H1 (cell line): ENCODE results near the gene TUNAR. TPM values are rescaled to one million over a fixed set of nuclear protein-coding genes. Genes with fewer than 3 reads are reported as not detected.
"Not testable (repeated sequence)": the region's sequence is repeated elsewhere in the genome, so short reads cannot be mapped to it uniquely, and the experiment has no call there.

Experiments
- CTCF ChIA-PET: fragments of 300-600 bp; sonication (Branson Sonifier 250); formaldehyde crosslinking; loops from one replicate; lab custom pipeline; 2021; ENCODE audit not compliant: partially characterized antibody; lab: Charles Lee
- POLR2A ChIA-PET: fragments of 300-600 bp; sonication (Branson Sonifier 250); formaldehyde crosslinking; loops from one replicate; lab custom pipeline; 2021; ENCODE audit warnings: inconsistent platforms; ENCODE audit not compliant: partially characterized antibody; lab: Charles Lee
- DNase-seq, 2 experiments: peaks; one replicate each; pipeline versions ENCODE4 v3.0.0 to v3.0.0-alpha.2; 2010 to 2022; ENCODE audit warnings: low spot score in 2 of 2, low read depth in 1 of 2, mixed read lengths in 1 of 2
- FAIRE-seq: peaks from 2 replicates; lab custom pipeline; 2011; peaks lifted over from hg19 to GRCh38; lab: Jason Lieb, UNC
- H2AFZ ChIP-seq: 2 replicates; pipeline ENCODE4 v1.8.1; 2012; ENCODE audit warnings: low read length, inconsistent platforms
- H2AK5ac ChIP-seq: 2 replicates; pipeline ENCODE4 v1.6.1; 2013; ENCODE audit warnings: low read depth, low read length
- H2BK120ac ChIP-seq: replicated peaks from 2 replicates; pipeline ENCODE3; 2013; ENCODE audit warnings: low read depth, low read length, inconsistent platforms
- H2BK12ac ChIP-seq: 2 replicates; pipeline ENCODE4 v1.6.1; 2013; ENCODE audit warnings: low read depth, low read length
- H2BK15ac ChIP-seq: 2 replicates; pipeline ENCODE4 v1.6.1; 2013; ENCODE audit warnings: low read length
- H2BK20ac ChIP-seq: 2 replicates; pipeline ENCODE4 v1.6.1; 2013; ENCODE audit warnings: low read length
- H2BK5ac ChIP-seq: 2 replicates; pipeline ENCODE4 v1.6.1; 2013; ENCODE audit warnings: low read depth, low read length
- H3K14ac ChIP-seq: 2 replicates; pipeline ENCODE4 v1.6.1; 2013; ENCODE audit warnings: inconsistent platforms; ENCODE audit not compliant: insufficient read length
- H3K18ac ChIP-seq: 2 replicates; pipeline ENCODE4 v1.6.1; 2013; ENCODE audit warnings: low read length; ENCODE audit errors: extremely low read depth
- H3K23ac ChIP-seq: 2 replicates; pipeline ENCODE4 v1.6.1; 2013; ENCODE audit warnings: inconsistent platforms; ENCODE audit not compliant: insufficient read length
- H3K23me2 ChIP-seq: 2 replicates; pipeline ENCODE4 v1.6.1; 2013; ENCODE audit warnings: low read depth, low read length
- H3K27ac ChIP-seq: 2 replicates; pipeline ENCODE4 v1.6.1; 2011; ENCODE audit warnings: low read depth, low read length, inconsistent platforms
- H3K27me3 ChIP-seq, 4 experiments: replicated peaks in 1 of 4; 1 replicate in 1 of 4; 2 replicates in 3 of 4; pipeline versions ENCODE4 v1.6.1 to v1.8.1; 2011 to 2013; ENCODE audit warnings: low read length in 3 of 4, mild to moderate bottlenecking in 3 of 4, inconsistent platforms in 2 of 4, mixed read lengths in 2 of 4, moderate library complexity in 1 of 4; ENCODE audit not compliant: control insufficient read depth in 3 of 4, insufficient read depth in 3 of 4; ENCODE audit errors: extremely low read depth in 1 of 4
- H3K36me3 ChIP-seq, 4 experiments: 2 replicates each; pipeline versions ENCODE4 v1.6.1 to v1.8.1; 2011 to 2013; ENCODE audit warnings: mild to moderate bottlenecking in 4 of 4, low read length in 3 of 4, moderate library complexity in 2 of 4, control low read depth in 1 of 4, inconsistent platforms in 1 of 4; ENCODE audit not compliant: insufficient read depth in 4 of 4, control insufficient read depth in 2 of 4
- H3K4ac ChIP-seq: replicated peaks from 2 replicates; pipeline ENCODE3; 2013; ENCODE audit warnings: low read length, low read depth, mixed read lengths, inconsistent platforms; ENCODE audit not compliant: insufficient read length
- H3K4me1 ChIP-seq, 4 experiments: replicated peaks in 1 of 4; 1 replicate in 1 of 4; 2 replicates in 3 of 4; pipeline versions ENCODE4 v1.6.1 to v1.8.1; 2011 to 2013; ENCODE audit warnings: low read length in 3 of 4, inconsistent platforms in 2 of 4, mixed read lengths in 1 of 4; ENCODE audit not compliant: insufficient read depth in 4 of 4, control insufficient read depth in 3 of 4
- H3K4me2 ChIP-seq, 2 experiments: 2 replicates each; pipeline versions ENCODE4 v1.6.1 to v1.8.1; 2011 to 2013; ENCODE audit warnings: low read depth in 2 of 2, low read length in 2 of 2, control low read depth in 1 of 2, inconsistent platforms in 1 of 2, mild to moderate bottlenecking in 1 of 2; ENCODE audit not compliant: insufficient read depth in 1 of 2
- H3K4me3 ChIP-seq, 4 experiments: fragments of 200-600, 300-600 bp in 1 of 4; sonication (generic), shearing (Covaris generic), sonication (Bioruptor Twin) in 1 of 4; 2 replicates each; pipeline versions ENCODE4 v1.5.1 to v1.8.1; 2011 to 2016; ENCODE audit warnings: low read length in 4 of 4, low read depth in 3 of 4, control low read depth in 2 of 4, inconsistent platforms in 2 of 4, mild to moderate bottlenecking in 2 of 4, mixed read lengths in 1 of 4, moderate library complexity in 1 of 4; ENCODE audit not compliant: insufficient read depth in 2 of 4; ENCODE audit errors: extremely low read depth in 1 of 4
- H3K56ac ChIP-seq: replicated peaks from 2 replicates; pipeline ENCODE3; 2013; ENCODE audit warnings: low read depth, mild to moderate bottlenecking, mixed read lengths, low read length, inconsistent platforms; ENCODE audit not compliant: insufficient read length
- H3K79me1 ChIP-seq: 2 replicates; pipeline ENCODE4 v1.6.1; 2013; ENCODE audit warnings: low read depth, low read length, control low read depth
- H3K79me2 ChIP-seq, 2 experiments: 2 replicates each; pipeline versions ENCODE4 v1.6.1 to v1.8.1; 2012 to 2013; ENCODE audit warnings: low read length in 2 of 2, mild to moderate bottlenecking in 2 of 2, inconsistent platforms in 1 of 2; ENCODE audit not compliant: insufficient read depth in 2 of 2, control insufficient read depth in 1 of 2
- H3K9ac ChIP-seq, 4 experiments: replicated peaks in 1 of 4; 1 replicate in 1 of 4; 2 replicates in 3 of 4; pipeline versions ENCODE4 v1.6.1 to v1.8.1; 2011 to 2013; ENCODE audit warnings: low read depth in 3 of 4, low read length in 3 of 4, control low read depth in 2 of 4, mild to moderate bottlenecking in 2 of 4, moderate library complexity in 2 of 4, inconsistent platforms in 1 of 4; ENCODE audit errors: extremely low read depth in 1 of 4
- H3K9me3 ChIP-seq, 2 experiments: 2 replicates each; pipeline versions ENCODE4 v1.6.1 to v1.8.1; 2012 to 2013; ENCODE audit warnings: mild to moderate bottlenecking in 2 of 2, moderate library complexity in 2 of 2, control low read depth in 1 of 2, inconsistent platforms in 1 of 2, low read depth in 1 of 2, low read length in 1 of 2, mixed read lengths in 1 of 2; ENCODE audit not compliant: insufficient read depth in 2 of 2
- H4K20me1 ChIP-seq, 2 experiments: replicated peaks in 1 of 2; 2 replicates each; pipeline versions ENCODE3 to v1.8.1; 2011 to 2013; ENCODE audit warnings: inconsistent platforms in 2 of 2, low read length in 2 of 2, mild to moderate bottlenecking in 1 of 2; ENCODE audit not compliant: insufficient read depth in 2 of 2, control insufficient read depth in 1 of 2
- H4K5ac ChIP-seq: 2 replicates; pipeline ENCODE4 v1.6.1; 2013; ENCODE audit warnings: low read length, low read depth, mixed read lengths, inconsistent platforms; ENCODE audit not compliant: insufficient read length
- H4K8ac ChIP-seq: 2 replicates; pipeline ENCODE4 v1.8.0; 2013; ENCODE audit warnings: mild to moderate bottlenecking, moderate library complexity, low read length, inconsistent platforms; ENCODE audit not compliant: insufficient read depth; ENCODE audit errors: extremely low read depth
- H4K91ac ChIP-seq: replicated peaks from 2 replicates; pipeline ENCODE3; 2013; ENCODE audit warnings: low read length, mixed read lengths, inconsistent platforms; ENCODE audit not compliant: insufficient read length
- CEBPB ChIP-seq: IDR thresholded peaks from 2 replicates; pipeline ENCODE4 v1.6.1; 2012; ENCODE audit warnings: low read depth, low read length
- WGBS, 2 experiments: shearing (Covaris generic) in 1 of 2; methylation state at CpG; one replicate each; pipeline versions ENCODE4 v1.1.6 to v1.1.7; 2013 to 2015; ENCODE audit warnings: low lambda C conversion rate in 2 of 2, mixed read lengths in 2 of 2, inconsistent platforms in 1 of 2, low coverage in 1 of 2, missing lambda C conversion rate in 1 of 2; ENCODE audit not compliant: insufficient replicate concordance in 2 of 2, insufficient coverage in 1 of 2, insufficient read length in 1 of 2; ENCODE audit errors: extremely low coverage in 1 of 2, missing lambda C conversion rate in 1 of 2; 5-methylcytosine and 5-hydroxymethylcytosine counted together
- polyA plus RNA-seq, 7 experiments: library from polyadenylated mRNA; depleted of rRNA in 3 of 7; stranded (reverse) in 5 of 7; unstranded in 2 of 7; fragments of >200 nt in 5 of 7; fragments of 200-250 nt in 2 of 7; gene quantifications; 1 replicate in 5 of 7; 2 replicates in 1 of 7; 4 replicates in 1 of 7; pipeline versions ENCODE4 v1.2.1 to v1.2.3, GENCODE V29; 2011 to 2013; ENCODE audit warnings: missing spikeins in 2 of 7, mixed read lengths in 2 of 7
- total RNA-seq: library from RNA; stranded (reverse); fragmentation: NEBNext Ultra II Directional; extraction: Animal tissue kit (Norgen Biotek cat#: 25700); gene quantifications from 2 replicates; pipeline ENCODE4 v1.2.1, GENCODE V29; 2021

The TUNAR gene
- total and polyA plus RNA-seq, 2 of the 8 experiments (the other 6 are each of a cell fraction or from before 2014, with no cell fraction given), result 12.8 to 63.9 TPM

DNA sequence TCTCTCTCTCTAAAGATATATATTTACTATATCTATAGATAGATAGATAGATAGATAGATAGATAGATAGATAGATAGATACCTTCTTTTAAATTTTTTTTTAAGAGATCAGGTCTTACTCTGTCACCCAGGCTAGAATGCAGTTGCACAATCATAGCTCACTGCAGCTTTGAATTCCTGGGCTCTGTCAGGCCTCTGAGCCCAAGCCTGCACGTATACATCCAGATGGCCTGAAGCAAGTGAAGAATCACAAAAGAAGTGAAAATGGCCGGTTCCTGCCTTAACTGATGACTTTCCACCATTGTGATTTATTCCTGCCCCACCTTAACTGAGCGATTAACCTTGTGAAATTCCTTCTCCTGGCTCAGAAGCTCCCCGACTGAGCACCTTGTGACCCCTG is 91.4 kb downstream of the TUNAR start:
- H3K4me2 ChIP-seq, H4K8ac ChIP-seq, H4K91ac ChIP-seq, H3K79me2 ChIP-seq, H3K14ac ChIP-seq, H2BK12ac ChIP-seq, H3K23me2 ChIP-seq, H3K36me3 ChIP-seq, H3K4me3 ChIP-seq, H4K20me1 ChIP-seq, H4K5ac ChIP-seq, H3K27me3 ChIP-seq, H2BK5ac ChIP-seq, H2AK5ac ChIP-seq, H3K9ac ChIP-seq, H2BK15ac ChIP-seq, H3K18ac ChIP-seq, H3K23ac ChIP-seq, DNase-seq, H3K4ac ChIP-seq, H2BK20ac ChIP-seq, H2AFZ ChIP-seq, H3K27ac ChIP-seq, FAIRE-seq, H2BK120ac ChIP-seq, H3K56ac ChIP-seq, H3K79me1 ChIP-seq, H3K4me1 ChIP-seq: not testable (repeated sequence)
- ChIA-PET CTCF (interaction anchor here (0.7 to 1.0 kb wide), 2 partner anchors 19 to 371 kb away, joined by 3 read pairs; no protein-coding TSS in a partner anchor), POLR2A (interaction anchor here (1.9 to 4.1 kb wide), 2 partner anchors 12 to 19 kb away, joined by 5 to 16 read pairs; no protein-coding TSS in a partner anchor)
- TF ChIP-seq CEBPB, result peak; percentile 33; the same call in 1 of the 2 replicates
- peaks cover 11 to 16% of the 10 kb centered on the region in 2 experiments for H3K9me3 ChIP-seq
- 87% methylated on average over 4 of the region's 4 CpGs; no CpG with 5 or more reads in 1 of the 2 experiments for WGBS, 2 experiments

Other genes starting within 250 kb of the TUNAR start
- 7.5 and 9.6 TPM in 2 replicates for gene TCL1B, start 190.4 kb upstream of the TUNAR start, total RNA-seq
- 11.5 and 14.7 TPM in 2 replicates for gene TCL1B, start 190.4 kb upstream of the TUNAR start, polyA plus RNA-seq (2011; rRNA removed)
- gene TCL1A, start 162.7 kb upstream of the TUNAR start, total RNA-seq, result 0.35 and 0.65 TPM in 2 replicates
- 7.6 and 8.8 TPM in 2 replicates for gene TCL1A, start 162.7 kb upstream of the TUNAR start, polyA plus RNA-seq (2011; rRNA removed)
- 32.0 and 32.5 TPM in 2 replicates for gene C14orf132, start 162.5 kb downstream of the TUNAR start, total RNA-seq
- gene C14orf132, start 162.5 kb downstream of the TUNAR start, polyA plus RNA-seq (2011; rRNA removed), result 11.7 and 16.6 TPM in 2 replicates